Retinal pigment epithelial cell (primary cell): ENCODE measurements around the gene GTF3C2.
A peak's percentile ranks its signal among the peaks of the same experiment; 100 is the strongest.

ENCODE experiments used
- DNase-seq: peaks from one replicate; pipeline ENCODE4 v3.0.0-alpha.2; 2010; ENCODE audit warnings: low read depth
- H3K4me3 ChIP-seq: 2 replicates; pipeline ENCODE4 v1.5.1; 2011; ENCODE audit warnings: mild to moderate bottlenecking, low read length, control low read depth, moderate library complexity
- CTCF ChIP-seq: conservative IDR thresholded peaks from 2 replicates; pipeline ENCODE4 v1.5.1; 2011; ENCODE audit warnings: low read depth, low read length, control low read depth, inconsistent platforms

GTF3C2 gene

GRCh38 chr2:27381577-27382181, 25.1 kb upstream of the GTF3C2 start:
- TF ChIP-seq CTCF = no peak
- DNase-seq = no peak
- H3K4me3 ChIP-seq = no peak overlapping the region

- peak within 1 kb of the TSS; percentile 82 for H3K4me3 ChIP-seq
- TF ChIP-seq CTCF = no peak
- peak; percentile 77 for DNase-seq
Measured at GRCh38 chr2:27380626-27381545, 24.3 kb upstream of the GTF3C2 start, which contains the start of gene ZNF513. Gene ZNF513, minus strand, starts transcription at chr2:27380734. Its CDS starts 208 bp downstream, at chr2:27380526.

- peak overlapping the region; percentile 82 for H3K4me3 ChIP-seq
- DNase-seq = no peak
- no peak for TF ChIP-seq CTCF
Measured at GRCh38 chr2:27379836-27380625, 23.5 kb upstream of the GTF3C2 start.

GRCh38 chr2:27379383-27379835, 22.8 kb upstream of the GTF3C2 start:
- peak overlapping the region; percentile 82 for H3K4me3 ChIP-seq
- no peak for TF ChIP-seq CTCF
- DNase-seq = no peak

GRCh38 chr2:27378809-27379290, 22.3 kb upstream of the GTF3C2 start:
- no peak for TF ChIP-seq CTCF
- peak overlapping the region; percentile 82 for H3K4me3 ChIP-seq
- DNase-seq = no peak

- peak; percentile 46 for TF ChIP-seq CTCF
- DNase-seq = no peak
- H3K4me3 ChIP-seq = no peak overlapping the region
Measured at GRCh38 chr2:27378096-27378808, 21.7 kb upstream of the GTF3C2 start.
